SK-N-SH treated with all-trans-retinoic acid at 6 μM for 48 hours (cell line): ENCODE data around the gene STX18.

ENCODE experiments used
- ATAC-seq: fragments of 200-7000 bp; cut with Tn5 transposase; 3 replicates; pipeline ENCODE4 v1.9.1; 2020; ENCODE audit warnings: mild to moderate bottlenecking, moderate library complexity
- ARNTL ChIP-seq: fragments of 450-650 bp; formaldehyde crosslinking; IDR thresholded peaks from 2 replicates; pipeline ENCODE4 v1.5.0; 2020; ENCODE audit warnings: low read depth, mild to moderate bottlenecking, moderate library complexity, borderline replicate concordance
- BACH2 ChIP-seq: fragments of 250-450 bp; sonication (Bioruptor Pico); IDR thresholded peaks from 2 replicates; pipeline ENCODE4 v1.9.0; 2021; ENCODE audit warnings: mild to moderate bottlenecking, borderline replicate concordance
- CREB5 ChIP-seq: fragments of 250-450 bp; sonication (Bioruptor Pico); IDR thresholded peaks from 2 replicates; pipeline ENCODE4 v1.5.1; 2020; ENCODE audit warnings: low read depth, mild to moderate bottlenecking, moderate library complexity
- CSDC2 ChIP-seq: fragments of 250-450 bp; sonication (Bioruptor Pico); IDR thresholded peaks from 2 replicates; pipeline ENCODE4 v1.5.0; 2020; ENCODE audit warnings: mild to moderate bottlenecking, moderate library complexity
- ESRRG ChIP-seq: fragments of 250-450 bp; sonication (Bioruptor Pico); IDR thresholded peaks from 2 replicates; pipeline ENCODE4 v1.6.1; 2021; ENCODE audit warnings: mild to moderate bottlenecking
- GLIS3 ChIP-seq: fragments of 250-450 bp; sonication (Bioruptor Pico); IDR thresholded peaks from 2 replicates; pipeline ENCODE4 v1.5.0; 2020; ENCODE audit warnings: mild to moderate bottlenecking, moderate library complexity
- POU6F1 ChIP-seq: fragments of 250-450 bp; sonication (Bioruptor Pico); IDR thresholded peaks from 2 replicates; pipeline ENCODE4 v1.8.0; 2021; ENCODE audit warnings: low read depth, mild to moderate bottlenecking, moderate library complexity, borderline replicate concordance
- RARB ChIP-seq: fragments of 250-450 bp; sonication (Bioruptor Pico); IDR thresholded peaks from 2 replicates; pipeline ENCODE4 v1.8.0; 2021; ENCODE audit warnings: mild to moderate bottlenecking, moderate library complexity
- TOX ChIP-seq: fragments of 250-450 bp; sonication (Bioruptor Pico); IDR thresholded peaks from 2 replicates; pipeline ENCODE4 v1.8.0; 2021; ENCODE audit warnings: mild to moderate bottlenecking, moderate library complexity, borderline replicate concordance
- TSHZ2 ChIP-seq: fragments of 250-450 bp; sonication (Bioruptor Pico); IDR thresholded peaks from 2 replicates; pipeline ENCODE4 v1.5.0; 2020; ENCODE audit warnings: mild to moderate bottlenecking, moderate library complexity
- ZFP3 ChIP-seq: fragments of 250-450 bp; sonication (Bioruptor Pico); IDR thresholded peaks from 2 replicates; pipeline ENCODE4 v1.5.0; 2020; ENCODE audit warnings: mild to moderate bottlenecking, moderate library complexity
- ZFP30 ChIP-seq: fragments of 450-650 bp; formaldehyde crosslinking; IDR thresholded peaks from 2 replicates; pipeline ENCODE4 v1.5.0; 2022; ENCODE audit warnings: mild to moderate bottlenecking, moderate library complexity
- ZNF565 ChIP-seq: fragments of 450-650 bp; formaldehyde crosslinking; conservative IDR thresholded peaks from 2 replicates; pipeline ENCODE4 v1.5.0; 2020; ENCODE audit warnings: low read depth, mild to moderate bottlenecking, moderate library complexity
- TF ChIP-seq, protein P1 (sequence below): fragments of 250-450 bp; sonication (Bioruptor Pico); IDR thresholded peaks from 2 replicates; pipeline ENCODE4 v1.8.0; 2020; ENCODE audit warnings: mild to moderate bottlenecking, moderate library complexity, borderline replicate concordance

STX18 gene

GRCh38 chr4:4427886-4428285 is 114.0 kb downstream of the STX18 start:
- no peak for ATAC-seq
- TF ChIP-seq GLIS3 (CRISPR knock-in tag), result no peak
- no peak for TF ChIP-seq ESRRG (CRISPR knock-in tag)
- no peak for TF ChIP-seq ZNF565
- no peak for TF ChIP-seq CSDC2
- no peak for TF ChIP-seq ZFP3 (CRISPR knock-in tag)
- no peak for TF ChIP-seq TSHZ2 (CRISPR knock-in tag)
- TF ChIP-seq ARNTL (CRISPR knock-in tag), result no peak
- no peak for TF ChIP-seq RARB (CRISPR knock-in tag)
- no peak for TF ChIP-seq TOX (CRISPR knock-in tag)
- TF ChIP-seq CREB5, result no peak
- TF ChIP-seq, protein P1, sequence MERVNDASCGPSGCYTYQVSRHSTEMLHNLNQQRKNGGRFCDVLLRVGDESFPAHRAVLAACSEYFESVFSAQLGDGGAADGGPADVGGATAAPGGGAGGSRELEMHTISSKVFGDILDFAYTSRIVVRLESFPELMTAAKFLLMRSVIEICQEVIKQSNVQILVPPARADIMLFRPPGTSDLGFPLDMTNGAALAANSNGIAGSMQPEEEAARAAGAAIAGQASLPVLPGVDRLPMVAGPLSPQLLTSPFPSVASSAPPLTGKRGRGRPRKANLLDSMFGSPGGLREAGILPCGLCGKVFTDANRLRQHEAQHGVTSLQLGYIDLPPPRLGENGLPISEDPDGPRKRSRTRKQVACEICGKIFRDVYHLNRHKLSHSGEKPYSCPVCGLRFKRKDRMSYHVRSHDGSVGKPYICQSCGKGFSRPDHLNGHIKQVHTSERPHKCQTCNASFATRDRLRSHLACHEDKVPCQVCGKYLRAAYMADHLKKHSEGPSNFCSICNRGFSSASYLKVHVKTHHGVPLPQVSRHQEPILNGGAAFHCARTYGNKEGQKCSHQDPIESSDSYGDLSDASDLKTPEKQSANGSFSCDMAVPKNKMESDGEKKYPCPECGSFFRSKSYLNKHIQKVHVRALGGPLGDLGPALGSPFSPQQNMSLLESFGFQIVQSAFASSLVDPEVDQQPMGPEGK (CRISPR knock-in tag), result no peak
- no peak for TF ChIP-seq POU6F1
- TF ChIP-seq ZFP30 (CRISPR knock-in tag), result no peak
- TF ChIP-seq, all 23 proteins: peak for 0

DNA sequence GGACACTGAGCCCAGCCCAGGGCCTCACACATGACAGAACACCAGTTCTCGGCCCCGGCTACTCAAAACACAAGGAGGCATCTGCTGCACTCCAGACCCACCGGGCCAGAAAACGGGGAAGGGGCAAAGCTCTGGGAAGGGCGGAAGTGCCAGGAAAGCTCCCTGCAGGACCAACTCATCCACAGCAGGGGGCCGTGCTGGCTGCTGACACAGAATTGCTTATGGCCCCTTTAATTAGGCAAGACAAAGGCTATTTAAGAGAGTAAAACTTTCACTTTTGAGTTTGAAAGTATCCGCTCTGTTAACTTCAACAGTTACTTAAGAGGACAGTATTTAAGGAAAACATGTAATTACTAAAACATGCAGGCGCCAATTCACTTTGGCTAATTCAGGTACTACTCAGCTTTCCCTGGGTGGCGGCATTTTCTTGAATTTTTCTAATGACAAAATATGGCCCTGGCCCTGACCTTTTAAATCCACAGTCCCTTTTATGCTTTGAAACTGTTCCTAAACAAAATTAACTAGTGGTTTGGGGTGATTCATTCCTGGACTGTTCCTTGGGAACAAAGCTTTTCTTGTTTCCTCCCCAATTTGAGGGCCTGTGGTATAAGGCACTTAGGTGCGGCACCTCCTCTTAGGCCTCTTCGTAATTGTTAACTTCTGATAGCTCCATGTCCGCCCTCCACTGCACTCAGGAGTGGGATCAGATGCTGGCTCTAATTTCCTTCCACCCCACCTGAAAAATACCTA is 114.6 kb downstream of the STX18 start:
- no peak for ATAC-seq
- no peak for TF ChIP-seq BACH2
- TF ChIP-seq, protein P1 (CRISPR knock-in tag), result no peak
- TF ChIP-seq ZFP30 (CRISPR knock-in tag), result no peak
- TF ChIP-seq POU6F1, result no peak
- TF ChIP-seq TOX (CRISPR knock-in tag), result no peak

GRCh38 chr4:4426511-4427120 is 115.2 kb downstream of the STX18 start:
- TF ChIP-seq, protein P1 (CRISPR knock-in tag), result no peak
- peak; percentile 75; the same call in 1 of the 2 replicates for TF ChIP-seq ZFP3 (CRISPR knock-in tag)
- TF ChIP-seq, all 23 proteins: peak for 1

More at GRCh38 chr4:4426511-4427120, 115.2 kb downstream of the STX18 start:
- ATAC-seq, result no peak
